NCI-H2171 (cell line): Measurements from ENCODE around the gene EHMT1.
A peak's percentile ranks its signal among the peaks of the same experiment; 100 is the strongest.
"Not testable (repeated sequence)": the region's sequence is repeated elsewhere in the genome, so short reads cannot be mapped to it uniquely, and the experiment has no call there.

Source experiments
- DNase-seq: peaks from one replicate; lab custom pipeline; 2025; lab: John Stamatoyannopoulos, UW

Gene EHMT1

DNA sequence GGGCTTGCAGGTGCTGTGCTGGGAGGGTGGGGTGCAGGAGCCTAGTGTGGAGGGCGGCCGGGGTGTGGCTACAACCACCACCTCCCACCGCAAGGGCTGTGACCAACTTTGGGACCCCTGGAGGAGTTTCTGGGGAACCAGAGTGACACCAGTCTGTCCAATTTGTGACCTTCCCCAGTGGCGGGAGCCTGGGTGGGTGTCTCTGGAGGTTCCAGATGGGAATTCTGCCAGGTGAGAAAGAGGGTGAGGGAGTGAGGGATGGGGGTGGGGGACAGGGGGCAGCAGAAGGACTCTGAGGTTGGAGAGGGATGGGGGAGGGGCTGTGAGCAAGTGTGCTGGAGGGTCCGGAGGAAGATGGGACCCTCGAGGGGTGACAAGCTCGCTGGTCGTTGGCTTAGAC lies 254.6 kb downstream of the EHMT1 start:
- no peak for DNase-seq

DNA sequence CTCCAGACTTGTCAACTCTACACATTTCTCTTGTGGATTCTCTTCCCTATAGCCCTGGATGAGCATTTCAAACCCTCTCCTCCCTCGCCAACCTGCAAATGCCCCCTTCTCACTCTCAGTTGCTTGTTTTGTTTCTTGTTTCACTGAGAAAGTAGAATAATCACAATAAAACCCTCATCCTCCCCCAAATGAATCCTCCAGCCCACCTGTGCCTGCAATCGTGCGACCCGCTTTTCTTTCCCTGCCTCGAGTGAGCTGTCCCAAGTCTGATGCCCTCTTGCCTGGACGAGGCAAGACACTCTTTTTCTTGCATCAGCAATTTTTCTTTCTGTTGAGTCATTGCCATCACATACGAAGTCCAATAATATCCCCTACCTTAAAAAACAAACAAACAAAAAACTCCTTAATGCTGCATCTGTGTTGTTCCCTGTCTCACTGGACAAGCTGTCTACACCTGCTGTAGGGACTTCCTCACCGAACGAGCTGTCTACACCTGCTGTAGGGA lies 255.1 kb downstream of the EHMT1 start:
- DNase-seq: no peak

DNA sequence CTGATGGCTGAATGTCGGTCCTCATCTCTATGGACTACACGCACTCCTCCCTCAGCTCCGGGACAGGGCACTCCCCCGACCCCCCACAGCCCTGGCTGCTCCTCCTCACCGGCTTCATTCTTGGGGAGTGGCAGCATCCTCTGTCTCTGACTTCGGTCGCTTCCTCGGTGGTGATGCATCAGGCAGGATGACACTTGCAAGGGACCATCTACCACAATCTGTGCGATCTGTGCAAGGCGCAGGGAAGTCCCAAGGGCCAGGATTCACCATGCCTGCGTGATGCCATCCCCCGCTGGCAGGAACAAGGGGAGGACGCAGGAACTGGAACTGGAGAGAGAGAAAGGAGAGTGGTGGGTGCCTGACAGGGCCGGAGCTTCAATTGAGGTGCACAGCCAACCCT lies 256.5 kb downstream of the EHMT1 start:
- DNase-seq: no peak

DNA sequence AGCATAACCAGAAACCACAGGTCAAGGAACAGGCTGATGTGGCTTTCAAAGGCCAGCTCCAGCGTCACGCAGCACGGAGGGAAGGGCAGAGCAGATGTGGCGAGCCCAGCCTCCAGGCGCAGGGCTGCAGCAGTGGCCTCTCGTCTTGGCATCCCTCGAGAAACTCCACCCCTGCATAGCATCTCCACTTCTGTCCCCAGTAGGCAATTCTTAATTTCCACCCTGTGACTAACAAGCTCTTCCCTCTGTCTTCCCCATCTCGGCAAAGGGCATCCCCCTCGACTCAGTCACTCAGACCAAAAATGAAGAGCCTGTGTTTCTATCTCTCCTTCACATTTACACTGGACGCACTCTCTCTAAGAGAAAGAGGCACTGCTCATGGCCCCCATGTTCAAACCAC lies 257.0 kb downstream of the EHMT1 start:
- DNase-seq: no peak

DNA sequence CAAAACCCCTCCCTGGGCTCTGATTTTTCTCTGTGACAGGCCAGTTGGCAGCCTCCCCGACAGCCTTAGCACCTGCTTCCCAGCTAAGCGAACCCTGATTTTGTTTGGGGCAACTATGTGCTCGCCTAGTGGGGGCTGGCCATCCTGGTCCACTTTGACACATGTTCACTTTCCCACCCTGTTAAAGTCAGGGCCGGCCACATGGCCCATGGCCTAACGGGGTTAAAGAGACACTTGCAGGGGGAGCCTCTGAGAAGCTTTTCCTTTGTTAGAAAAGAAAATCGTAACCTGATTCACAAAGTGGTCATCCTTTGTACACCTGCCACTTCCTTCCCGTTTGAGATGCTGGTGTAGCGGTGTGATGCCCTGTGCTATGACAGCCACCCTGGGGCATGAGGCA lies 257.5 kb downstream of the EHMT1 start:
- DNase-seq: no peak

DNA sequence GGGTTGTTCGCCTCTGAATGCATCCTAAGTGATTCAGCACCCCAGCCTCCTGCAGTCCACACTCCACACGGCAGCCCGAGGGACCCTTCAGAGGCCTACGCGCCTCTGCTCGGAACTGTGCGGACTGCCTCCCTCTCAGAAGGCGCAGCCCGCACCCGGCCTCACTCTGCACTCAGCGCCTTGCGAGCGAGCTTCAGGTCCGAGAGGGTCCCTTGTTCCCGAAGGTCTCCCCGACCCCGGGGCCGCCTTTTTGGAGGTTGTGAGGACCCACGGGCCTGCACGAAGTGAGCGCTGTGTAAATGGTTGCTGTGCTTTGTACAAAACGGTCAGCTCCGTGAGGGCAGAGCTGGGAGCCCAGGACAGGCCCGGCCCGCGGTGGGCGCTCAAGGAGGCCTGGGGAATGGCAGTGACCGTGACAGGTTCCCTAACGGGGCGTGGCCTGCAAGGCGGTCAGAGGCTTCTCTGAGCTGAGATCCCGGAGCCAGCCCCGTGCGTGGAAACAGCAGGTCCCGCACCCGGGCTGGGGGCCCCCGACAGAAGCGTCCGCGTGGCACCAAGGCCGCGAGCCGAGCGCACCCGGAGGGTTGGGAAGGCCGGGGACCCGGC lies 258.1 kb downstream of the EHMT1 start:
- DNase-seq: no peak

DNA sequence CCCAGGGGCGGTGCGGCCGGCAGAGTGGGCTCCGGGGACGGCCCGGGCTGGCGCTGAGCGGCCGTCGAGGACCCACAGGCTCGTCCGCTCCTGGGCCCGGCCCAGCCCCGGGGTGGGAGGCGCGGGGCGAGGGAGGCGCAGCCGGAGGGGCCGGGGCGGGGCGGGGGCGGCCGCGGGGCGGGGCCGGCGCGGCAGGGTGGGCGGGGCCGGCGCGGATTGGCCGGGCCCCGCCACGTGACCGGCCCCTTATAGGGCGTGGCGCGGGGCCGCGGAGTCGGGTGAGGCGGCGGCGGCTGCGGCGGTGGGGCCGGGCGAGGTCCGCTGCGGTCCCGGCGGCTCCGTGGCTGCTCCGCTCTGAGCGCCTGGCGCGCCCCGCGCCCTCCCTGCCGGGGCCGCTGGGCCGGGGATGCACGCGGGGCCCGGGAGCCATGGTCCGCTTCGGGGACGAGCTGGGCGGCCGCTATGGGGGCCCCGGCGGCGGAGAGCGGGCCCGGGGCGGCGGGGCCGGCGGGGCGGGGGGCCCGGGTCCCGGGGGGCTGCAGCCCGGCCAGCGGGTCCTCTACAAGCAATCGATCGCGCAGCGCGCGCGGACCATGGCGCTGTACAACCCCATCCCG lies 258.8 kb downstream of the EHMT1 start, which contains the start of gene CACNA1B:
Gene CACNA1B (plus strand): TSS at position 277 of the 617 bp plus-strand sequence. CDS start 152 bp downstream, at position 429.
- peak; percentile 87 for DNase-seq

DNA sequence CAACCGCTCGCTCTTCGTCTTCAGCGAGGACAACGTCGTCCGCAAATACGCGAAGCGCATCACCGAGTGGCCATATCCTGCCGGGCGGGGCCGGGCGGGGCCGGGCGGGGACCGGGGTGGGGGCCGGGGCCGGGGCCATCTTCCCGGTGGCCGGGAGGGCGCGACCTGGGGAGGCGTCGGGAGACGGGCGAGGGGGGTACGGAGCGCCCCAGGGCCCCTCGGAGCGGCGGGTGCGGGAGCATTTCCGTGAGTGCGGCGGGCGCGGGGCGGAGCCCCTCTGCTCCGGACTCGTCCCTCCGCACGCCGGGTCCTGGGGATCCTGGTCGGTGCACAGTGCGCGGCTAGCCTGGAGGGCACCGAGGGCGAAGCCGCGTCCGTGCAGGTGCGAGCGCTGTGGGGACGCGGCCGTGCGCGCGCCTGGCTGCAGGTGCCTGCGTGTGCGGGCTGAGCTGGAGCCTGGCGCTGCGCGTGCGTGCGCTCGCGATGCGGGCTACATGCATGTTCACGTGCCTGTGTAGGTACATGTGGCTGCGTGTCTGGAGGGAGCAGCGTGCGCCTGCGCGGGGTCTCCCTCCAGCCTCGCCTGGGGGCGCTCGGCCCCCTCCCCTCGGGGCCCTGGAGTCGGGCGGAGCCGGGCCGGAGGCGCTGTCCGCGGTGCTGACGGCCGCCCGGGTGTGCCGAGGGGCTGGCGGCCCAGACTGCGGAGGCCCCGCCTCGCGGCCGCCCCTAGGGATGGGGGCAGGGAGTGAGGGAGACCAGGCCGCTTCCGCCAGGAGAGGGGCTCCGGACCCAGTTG lies 259.5 kb downstream of the EHMT1 start:
- peak; percentile 43 for DNase-seq

DNA sequence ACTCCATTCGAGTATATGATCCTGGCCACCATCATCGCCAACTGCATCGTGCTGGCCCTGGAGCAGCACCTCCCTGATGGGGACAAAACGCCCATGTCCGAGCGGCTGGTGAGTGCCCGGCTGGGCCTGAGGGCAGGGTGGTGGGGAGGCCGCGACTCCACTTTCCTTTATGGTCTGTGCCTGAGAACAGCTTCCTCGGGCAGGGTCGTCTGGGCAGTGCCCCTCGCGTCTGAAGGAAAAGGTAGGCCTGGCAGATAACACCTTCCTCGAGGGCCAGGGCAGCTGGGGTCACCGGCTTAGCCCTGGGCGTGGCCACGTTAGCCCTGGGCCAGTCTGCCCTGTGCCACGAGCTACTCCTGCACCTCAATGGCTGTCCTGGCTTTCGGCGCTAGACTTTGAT lies 260.2 kb downstream of the EHMT1 start:
- no peak for DNase-seq

DNA sequence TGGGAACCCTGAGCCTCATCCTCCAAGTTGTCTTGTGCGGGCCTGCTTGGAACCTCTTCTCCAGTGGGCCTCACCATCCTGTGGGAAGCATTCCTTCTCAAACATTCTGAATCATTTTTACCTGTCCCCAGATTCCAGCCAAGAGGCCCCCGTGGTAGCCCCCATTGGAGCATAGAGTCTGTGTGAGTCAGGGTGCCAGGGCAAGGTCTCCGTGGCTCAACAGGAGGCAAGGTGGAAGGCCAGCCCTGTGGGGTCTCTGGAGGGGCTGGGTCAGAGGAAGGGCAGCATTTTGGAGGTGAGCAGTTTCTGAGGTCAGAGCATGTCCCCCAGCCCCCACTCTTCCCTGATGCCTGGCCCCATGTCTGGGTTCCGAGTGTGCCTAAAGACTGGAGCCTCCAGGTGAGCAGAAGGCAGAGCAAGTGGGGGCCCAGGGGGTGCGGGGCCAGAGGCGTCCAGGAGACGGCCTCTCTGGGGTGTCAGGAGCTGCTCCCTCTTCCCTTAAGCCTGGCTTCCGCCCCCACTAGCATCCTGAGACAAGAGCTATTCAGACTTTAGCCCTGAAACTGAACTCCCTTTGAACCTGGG lies 260.9 kb downstream of the EHMT1 start:
- no peak for DNase-seq

DNA sequence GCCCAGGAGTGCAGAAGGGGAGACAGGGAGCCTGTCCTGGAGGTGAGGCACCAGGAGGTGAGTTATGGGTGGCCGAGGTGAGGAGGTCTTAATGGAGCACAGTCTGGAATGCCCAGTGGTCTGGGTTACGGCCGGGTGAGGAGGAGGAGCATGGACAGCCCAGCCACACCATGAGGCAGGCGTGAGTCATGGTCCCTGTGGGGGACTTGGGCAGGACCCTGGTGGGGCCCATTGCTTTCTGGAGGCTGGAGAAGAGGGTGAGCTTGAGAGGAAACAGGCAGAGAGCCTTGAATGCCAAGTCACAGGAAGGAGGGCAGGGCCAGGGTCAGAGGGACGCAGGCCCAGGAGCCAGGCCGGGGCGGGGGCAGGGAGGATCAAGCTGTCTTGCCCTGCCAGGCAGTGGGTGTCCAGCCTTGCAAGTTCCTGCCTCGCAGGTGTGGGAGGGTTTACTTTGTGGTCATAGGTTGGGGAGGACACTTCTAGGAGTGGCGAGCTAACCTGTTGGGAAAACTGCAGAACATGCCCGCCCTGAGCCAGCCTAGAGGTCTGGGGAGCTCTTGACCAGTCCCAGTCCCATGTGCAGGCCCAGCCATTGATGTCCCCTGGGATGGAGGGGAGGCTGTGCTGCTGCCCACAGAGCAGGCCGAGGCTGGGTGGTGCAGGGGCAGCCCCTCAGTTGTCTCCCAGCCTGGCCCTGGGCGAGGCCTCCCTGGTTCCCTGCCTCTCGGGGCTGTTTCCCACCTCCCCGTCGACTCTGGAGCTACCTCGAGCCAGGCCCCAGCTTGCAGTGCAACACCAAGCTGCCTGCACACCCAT lies 261.6 kb downstream of the EHMT1 start:
- DNase-seq: no peak

DNA sequence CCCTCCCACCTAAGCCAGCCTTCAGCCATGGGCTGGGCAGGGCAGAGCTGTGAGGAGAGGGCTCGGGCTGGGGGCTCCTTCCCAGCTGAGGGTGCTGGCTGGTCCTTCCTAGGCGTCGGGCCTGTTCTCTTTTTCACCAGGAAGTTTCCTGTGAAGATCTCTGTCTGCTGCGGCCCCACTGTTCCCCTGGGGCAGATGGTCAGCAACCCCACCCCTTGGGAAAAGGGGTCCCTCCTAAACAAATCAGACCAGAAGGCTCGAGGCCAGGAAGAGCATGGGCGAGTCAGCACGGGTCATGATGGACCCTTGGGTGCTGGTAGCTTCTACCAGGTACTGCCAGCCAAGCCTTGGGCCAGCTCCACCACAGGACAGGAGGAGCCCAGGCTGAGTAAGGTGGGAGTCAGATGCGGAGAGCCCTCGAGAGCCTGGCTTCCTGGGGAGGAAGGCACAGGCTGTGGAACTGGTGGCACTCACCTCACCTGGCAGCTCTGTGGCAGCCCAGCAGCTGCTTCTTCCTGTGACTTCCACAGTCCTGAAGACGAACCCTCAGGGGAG lies 262.2 kb downstream of the EHMT1 start:
- DNase-seq: no peak

DNA sequence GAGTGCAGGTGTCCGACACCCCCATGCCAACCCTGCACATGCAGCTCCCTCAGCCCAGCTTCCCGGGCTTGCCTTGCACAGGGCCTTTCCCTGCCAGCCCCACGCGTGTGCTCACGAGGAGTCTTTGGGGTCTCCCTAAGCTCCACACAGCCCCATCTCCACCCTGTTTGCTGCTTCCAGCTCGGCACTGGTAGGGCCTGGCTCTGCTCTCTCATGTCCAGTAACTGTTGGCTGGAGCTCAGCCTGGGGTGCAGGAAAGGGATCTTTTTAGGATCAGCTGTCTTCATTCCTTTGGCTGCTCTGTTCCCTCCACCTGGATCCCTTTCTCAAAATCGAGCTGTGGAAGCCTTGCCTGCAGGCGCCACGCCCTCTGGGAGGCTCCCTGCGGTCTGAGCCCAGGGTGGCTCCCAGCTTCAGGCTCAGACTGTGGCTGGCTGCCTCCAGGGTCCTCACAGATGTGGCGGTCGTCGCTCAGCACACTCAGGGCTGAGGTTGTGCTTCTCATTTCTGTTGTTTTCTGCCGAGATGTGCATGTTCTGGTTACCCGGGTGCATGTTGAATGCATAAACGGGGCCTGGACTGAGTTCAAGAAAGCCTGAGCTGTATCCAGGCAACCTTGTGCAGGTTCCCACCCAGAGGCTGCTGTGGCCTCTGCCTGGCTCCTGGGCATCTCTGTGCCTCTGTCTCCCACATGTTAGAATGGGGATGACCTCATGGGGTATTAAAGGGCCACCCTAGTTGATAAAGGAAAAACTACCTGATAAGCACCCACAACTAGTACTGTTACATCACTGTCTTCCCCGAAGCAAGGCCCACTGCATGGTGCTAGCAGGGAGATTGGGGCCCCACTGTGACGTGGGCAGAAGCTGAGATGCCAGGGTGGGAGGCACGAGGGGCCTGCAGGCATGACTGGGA lies 263.0 kb downstream of the EHMT1 start:
- DNase-seq: no peak

DNA sequence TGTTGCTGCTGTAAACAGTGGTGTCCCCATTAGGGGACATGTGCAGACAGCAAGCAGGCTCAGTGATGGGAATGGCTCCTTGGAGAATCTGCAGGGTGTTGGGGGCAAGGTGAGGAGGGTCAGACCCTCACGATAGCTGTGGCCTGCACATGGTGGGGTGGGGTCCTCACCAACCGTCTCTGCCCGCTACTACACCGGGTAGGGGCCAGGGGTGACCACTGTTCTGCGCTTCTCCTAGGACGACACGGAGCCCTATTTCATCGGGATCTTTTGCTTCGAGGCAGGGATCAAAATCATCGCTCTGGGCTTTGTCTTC lies 263.7 kb downstream of the EHMT1 start:
- no peak for DNase-seq

DNA sequence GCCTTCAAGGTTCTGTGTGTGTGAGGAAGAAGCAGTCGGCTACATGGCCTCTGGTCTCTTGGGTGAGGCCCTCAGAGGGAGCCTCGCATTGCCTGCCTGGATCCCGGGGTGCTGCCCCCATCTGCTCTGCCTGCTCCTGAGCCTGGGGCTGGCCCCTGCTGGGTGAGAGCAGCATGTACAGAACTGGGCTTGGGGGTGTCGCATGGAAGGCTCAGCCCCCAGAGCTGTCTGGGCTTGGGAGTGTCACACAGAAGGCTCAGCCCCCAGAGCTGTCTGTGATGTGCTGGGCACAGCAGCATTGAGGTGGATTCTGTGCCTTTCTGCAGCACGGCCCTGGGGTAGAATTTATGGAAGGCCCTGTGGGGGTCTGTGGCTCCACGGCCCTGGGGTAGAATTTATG lies 265.2 kb downstream of the EHMT1 start:
- not testable (repeated sequence) for DNase-seq

DNA sequence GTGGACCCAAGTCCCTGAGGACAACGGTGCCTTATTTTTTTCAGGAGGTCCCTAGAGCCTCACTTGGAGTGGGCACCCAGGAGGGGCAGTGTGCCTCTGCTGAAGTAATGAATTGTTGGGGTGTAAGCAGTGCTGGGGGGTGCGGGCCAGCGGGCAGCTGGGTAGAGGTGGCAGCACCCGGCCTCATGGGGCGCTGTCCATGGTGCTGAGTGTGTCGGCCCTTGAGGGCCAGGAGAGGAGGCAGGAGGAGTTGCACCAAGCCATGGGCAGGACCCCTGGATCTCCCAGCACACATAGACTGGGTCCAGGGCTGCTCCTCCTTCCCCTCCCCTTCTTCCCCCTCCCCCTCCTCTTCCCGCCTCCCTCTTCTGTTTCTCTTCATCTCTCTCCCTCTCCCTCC lies 265.7 kb downstream of the EHMT1 start:
- not testable (repeated sequence) for DNase-seq

DNA sequence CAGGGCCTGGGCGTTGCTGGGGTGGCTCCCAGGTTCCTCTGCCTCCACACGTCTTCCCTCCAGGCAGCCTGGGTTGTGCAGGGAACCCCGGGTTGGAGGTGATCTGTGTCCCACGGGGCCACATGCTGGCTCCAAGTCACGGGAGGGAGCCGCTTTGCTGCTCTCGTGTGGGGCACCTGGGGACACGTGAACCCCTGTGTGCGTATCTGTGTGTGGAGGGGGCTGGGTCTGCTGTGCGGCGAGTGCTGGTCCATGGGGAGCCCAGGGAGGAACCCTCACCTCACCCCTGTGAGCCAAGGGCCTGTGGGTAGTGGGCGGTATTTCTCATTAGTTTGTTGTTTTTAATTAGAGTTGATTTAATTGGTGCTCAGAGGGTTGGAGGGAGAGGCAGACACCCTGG lies 266.3 kb downstream of the EHMT1 start:
- not testable (repeated sequence) for DNase-seq
